DND-41 (cell line): Measurements from ENCODE around the gene DNM2.

Experiments
- CTCF ChIP-seq: IDR thresholded peaks from 2 replicates; pipeline ENCODE4 v1.5.1; 2012; ENCODE audit warnings: borderline replicate concordance, low read length, moderate library complexity, mild to moderate bottlenecking; ENCODE audit not compliant: poor library complexity, severe bottlenecking; ENCODE audit errors: extremely low read depth
- EZH2 ChIP-seq: IDR thresholded peaks from 3 replicates; pipeline ENCODE4 v1.6.1; 2012; ENCODE audit warnings: borderline replicate concordance, low read depth, mild to moderate bottlenecking, moderate library complexity, low read length, inconsistent platforms; ENCODE audit not compliant: severe bottlenecking

- no peak for TF ChIP-seq CTCF
- no peak for TF ChIP-seq EZH2
Observed at GRCh38 chr19:10768936-10769335, 51.1 kb downstream of the DNM2 start.
